DND-41 (cell line): ENCODE results near the gene KNDC1.

Experiments used
- EZH2 ChIP-seq: IDR thresholded peaks from 3 replicates; pipeline ENCODE4 v1.6.1; 2012; ENCODE audit warnings: borderline replicate concordance, low read depth, mild to moderate bottlenecking, moderate library complexity, low read length, inconsistent platforms; ENCODE audit not compliant: severe bottlenecking
- TF ChIP-seq, protein P1 (sequence below): IDR thresholded peaks from 2 replicates; pipeline ENCODE4 v1.5.1; 2012; ENCODE audit warnings: borderline replicate concordance, low read length, moderate library complexity, mild to moderate bottlenecking; ENCODE audit not compliant: poor library complexity, severe bottlenecking; ENCODE audit errors: extremely low read depth

DNA sequence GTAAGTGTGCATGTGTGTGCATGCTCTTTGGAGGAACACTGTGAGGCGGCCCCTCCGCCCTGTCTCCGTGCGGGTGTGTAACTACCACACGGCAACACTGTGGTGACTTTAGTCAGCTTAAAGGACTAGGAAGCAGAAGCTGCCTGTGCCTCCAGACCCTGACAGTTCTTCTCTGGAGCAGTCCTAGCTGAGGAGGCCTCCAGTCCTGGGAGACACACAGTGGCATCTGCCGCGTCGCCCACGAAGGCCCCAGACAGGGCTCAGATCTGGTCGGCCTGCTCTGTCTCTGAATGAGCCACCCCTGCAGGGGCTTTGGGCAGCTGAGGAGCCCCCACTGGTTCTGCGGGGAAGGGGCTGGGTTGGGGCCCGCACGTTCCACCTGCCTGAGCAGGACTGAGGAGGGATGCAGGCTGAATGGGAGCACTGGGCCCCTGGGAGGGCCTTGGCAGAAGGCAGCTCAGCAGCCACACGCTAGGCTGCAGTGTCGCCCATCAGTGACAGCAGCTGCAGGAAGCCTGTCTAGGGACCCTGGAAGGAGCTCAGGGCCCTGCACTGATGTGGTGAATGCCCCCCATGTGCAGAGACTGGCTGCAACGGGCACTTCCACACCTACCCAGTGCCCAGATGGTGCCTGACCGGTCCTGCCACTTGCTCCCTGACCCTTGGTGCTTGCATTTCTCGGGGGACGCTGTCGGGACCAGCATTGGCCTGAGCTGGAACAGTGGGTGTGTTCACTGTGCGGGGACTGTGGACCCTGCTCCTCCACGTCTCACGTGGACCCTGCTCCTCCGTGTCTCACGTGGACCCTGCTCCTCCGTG is 27.3 kb upstream of the KNDC1 start:
- TF ChIP-seq, protein P1, sequence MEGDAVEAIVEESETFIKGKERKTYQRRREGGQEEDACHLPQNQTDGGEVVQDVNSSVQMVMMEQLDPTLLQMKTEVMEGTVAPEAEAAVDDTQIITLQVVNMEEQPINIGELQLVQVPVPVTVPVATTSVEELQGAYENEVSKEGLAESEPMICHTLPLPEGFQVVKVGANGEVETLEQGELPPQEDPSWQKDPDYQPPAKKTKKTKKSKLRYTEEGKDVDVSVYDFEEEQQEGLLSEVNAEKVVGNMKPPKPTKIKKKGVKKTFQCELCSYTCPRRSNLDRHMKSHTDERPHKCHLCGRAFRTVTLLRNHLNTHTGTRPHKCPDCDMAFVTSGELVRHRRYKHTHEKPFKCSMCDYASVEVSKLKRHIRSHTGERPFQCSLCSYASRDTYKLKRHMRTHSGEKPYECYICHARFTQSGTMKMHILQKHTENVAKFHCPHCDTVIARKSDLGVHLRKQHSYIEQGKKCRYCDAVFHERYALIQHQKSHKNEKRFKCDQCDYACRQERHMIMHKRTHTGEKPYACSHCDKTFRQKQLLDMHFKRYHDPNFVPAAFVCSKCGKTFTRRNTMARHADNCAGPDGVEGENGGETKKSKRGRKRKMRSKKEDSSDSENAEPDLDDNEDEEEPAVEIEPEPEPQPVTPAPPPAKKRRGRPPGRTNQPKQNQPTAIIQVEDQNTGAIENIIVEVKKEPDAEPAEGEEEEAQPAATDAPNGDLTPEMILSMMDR = no peak
- no peak for TF ChIP-seq EZH2
